H1 (cell line): ENCODE measurements around the gene SGMS1. TPM values are rescaled to one million over a fixed set of nuclear protein-coding genes. Genes with fewer than 3 reads are reported as not detected.

Experiments used
- CTCF ChIA-PET: fragments of 300-600 bp; sonication (Branson Sonifier 250); formaldehyde crosslinking; loops from one replicate; lab custom pipeline; 2021; ENCODE audit not compliant: partially characterized antibody; lab: Charles Lee
- POLR2A ChIA-PET: fragments of 300-600 bp; sonication (Branson Sonifier 250); formaldehyde crosslinking; loops from one replicate; lab custom pipeline; 2021; ENCODE audit warnings: inconsistent platforms; ENCODE audit not compliant: partially characterized antibody; lab: Charles Lee
- DNase-seq, 2 experiments: peaks; one replicate each; pipeline versions ENCODE4 v3.0.0 to v3.0.0-alpha.2; 2010 to 2022; ENCODE audit warnings: low spot score in 2 of 2, low read depth in 1 of 2, mixed read lengths in 1 of 2
- FAIRE-seq: peaks from 2 replicates; lab custom pipeline; 2011; peaks lifted over from hg19 to GRCh38; lab: Jason Lieb, UNC
- H2AFZ ChIP-seq: 2 replicates; pipeline ENCODE4 v1.8.1; 2012; ENCODE audit warnings: low read length, inconsistent platforms
- H2AK5ac ChIP-seq: 2 replicates; pipeline ENCODE4 v1.6.1; 2013; ENCODE audit warnings: low read depth, low read length
- H2BK120ac ChIP-seq: replicated peaks from 2 replicates; pipeline ENCODE3; 2013; ENCODE audit warnings: low read depth, low read length, inconsistent platforms
- H2BK12ac ChIP-seq: 2 replicates; pipeline ENCODE4 v1.6.1; 2013; ENCODE audit warnings: low read depth, low read length
- H2BK15ac ChIP-seq: 2 replicates; pipeline ENCODE4 v1.6.1; 2013; ENCODE audit warnings: low read length
- H2BK20ac ChIP-seq: 2 replicates; pipeline ENCODE4 v1.6.1; 2013; ENCODE audit warnings: low read length
- H2BK5ac ChIP-seq: 2 replicates; pipeline ENCODE4 v1.6.1; 2013; ENCODE audit warnings: low read depth, low read length
- H3K14ac ChIP-seq: 2 replicates; pipeline ENCODE4 v1.6.1; 2013; ENCODE audit warnings: inconsistent platforms; ENCODE audit not compliant: insufficient read length
- H3K18ac ChIP-seq: 2 replicates; pipeline ENCODE4 v1.6.1; 2013; ENCODE audit warnings: low read length; ENCODE audit errors: extremely low read depth
- H3K23ac ChIP-seq: 2 replicates; pipeline ENCODE4 v1.6.1; 2013; ENCODE audit warnings: inconsistent platforms; ENCODE audit not compliant: insufficient read length
- H3K23me2 ChIP-seq: 2 replicates; pipeline ENCODE4 v1.6.1; 2013; ENCODE audit warnings: low read depth, low read length
- H3K27ac ChIP-seq: 2 replicates; pipeline ENCODE4 v1.6.1; 2011; ENCODE audit warnings: low read depth, low read length, inconsistent platforms
- H3K27me3 ChIP-seq, 4 experiments: replicated peaks in 1 of 4; 1 replicate in 1 of 4; 2 replicates in 3 of 4; pipeline versions ENCODE4 v1.6.1 to v1.8.1; 2011 to 2013; ENCODE audit warnings: low read length in 3 of 4, mild to moderate bottlenecking in 3 of 4, inconsistent platforms in 2 of 4, mixed read lengths in 2 of 4, moderate library complexity in 1 of 4; ENCODE audit not compliant: control insufficient read depth in 3 of 4, insufficient read depth in 3 of 4; ENCODE audit errors: extremely low read depth in 1 of 4
- H3K36me3 ChIP-seq, 4 experiments: 2 replicates each; pipeline versions ENCODE4 v1.6.1 to v1.8.1; 2011 to 2013; ENCODE audit warnings: mild to moderate bottlenecking in 4 of 4, low read length in 3 of 4, moderate library complexity in 2 of 4, control low read depth in 1 of 4, inconsistent platforms in 1 of 4; ENCODE audit not compliant: insufficient read depth in 4 of 4, control insufficient read depth in 2 of 4
- H3K4ac ChIP-seq: replicated peaks from 2 replicates; pipeline ENCODE3; 2013; ENCODE audit warnings: low read length, low read depth, mixed read lengths, inconsistent platforms; ENCODE audit not compliant: insufficient read length
- H3K4me1 ChIP-seq, 4 experiments: replicated peaks in 1 of 4; 1 replicate in 1 of 4; 2 replicates in 3 of 4; pipeline versions ENCODE4 v1.6.1 to v1.8.1; 2011 to 2013; ENCODE audit warnings: low read length in 3 of 4, inconsistent platforms in 2 of 4, mixed read lengths in 1 of 4; ENCODE audit not compliant: insufficient read depth in 4 of 4, control insufficient read depth in 3 of 4
- H3K4me2 ChIP-seq, 2 experiments: 2 replicates each; pipeline versions ENCODE4 v1.6.1 to v1.8.1; 2011 to 2013; ENCODE audit warnings: low read depth in 2 of 2, low read length in 2 of 2, control low read depth in 1 of 2, inconsistent platforms in 1 of 2, mild to moderate bottlenecking in 1 of 2; ENCODE audit not compliant: insufficient read depth in 1 of 2
- H3K4me3 ChIP-seq, 4 experiments: fragments of 200-600, 300-600 bp in 1 of 4; sonication (generic), shearing (Covaris generic), sonication (Bioruptor Twin) in 1 of 4; 2 replicates each; pipeline versions ENCODE4 v1.5.1 to v1.8.1; 2011 to 2016; ENCODE audit warnings: low read length in 4 of 4, low read depth in 3 of 4, control low read depth in 2 of 4, inconsistent platforms in 2 of 4, mild to moderate bottlenecking in 2 of 4, mixed read lengths in 1 of 4, moderate library complexity in 1 of 4; ENCODE audit not compliant: insufficient read depth in 2 of 4; ENCODE audit errors: extremely low read depth in 1 of 4
- H3K56ac ChIP-seq: replicated peaks from 2 replicates; pipeline ENCODE3; 2013; ENCODE audit warnings: low read depth, mild to moderate bottlenecking, mixed read lengths, low read length, inconsistent platforms; ENCODE audit not compliant: insufficient read length
- H3K79me1 ChIP-seq: 2 replicates; pipeline ENCODE4 v1.6.1; 2013; ENCODE audit warnings: low read depth, low read length, control low read depth
- H3K79me2 ChIP-seq, 2 experiments: 2 replicates each; pipeline versions ENCODE4 v1.6.1 to v1.8.1; 2012 to 2013; ENCODE audit warnings: low read length in 2 of 2, mild to moderate bottlenecking in 2 of 2, inconsistent platforms in 1 of 2; ENCODE audit not compliant: insufficient read depth in 2 of 2, control insufficient read depth in 1 of 2
- H3K9ac ChIP-seq, 4 experiments: replicated peaks in 1 of 4; 1 replicate in 1 of 4; 2 replicates in 3 of 4; pipeline versions ENCODE4 v1.6.1 to v1.8.1; 2011 to 2013; ENCODE audit warnings: low read depth in 3 of 4, low read length in 3 of 4, control low read depth in 2 of 4, mild to moderate bottlenecking in 2 of 4, moderate library complexity in 2 of 4, inconsistent platforms in 1 of 4; ENCODE audit errors: extremely low read depth in 1 of 4
- H3K9me3 ChIP-seq, 2 experiments: 2 replicates each; pipeline versions ENCODE4 v1.6.1 to v1.8.1; 2012 to 2013; ENCODE audit warnings: mild to moderate bottlenecking in 2 of 2, moderate library complexity in 2 of 2, control low read depth in 1 of 2, inconsistent platforms in 1 of 2, low read depth in 1 of 2, low read length in 1 of 2, mixed read lengths in 1 of 2; ENCODE audit not compliant: insufficient read depth in 2 of 2
- H4K20me1 ChIP-seq, 2 experiments: replicated peaks in 1 of 2; 2 replicates each; pipeline versions ENCODE3 to v1.8.1; 2011 to 2013; ENCODE audit warnings: inconsistent platforms in 2 of 2, low read length in 2 of 2, mild to moderate bottlenecking in 1 of 2; ENCODE audit not compliant: insufficient read depth in 2 of 2, control insufficient read depth in 1 of 2
- H4K5ac ChIP-seq: 2 replicates; pipeline ENCODE4 v1.6.1; 2013; ENCODE audit warnings: low read length, low read depth, mixed read lengths, inconsistent platforms; ENCODE audit not compliant: insufficient read length
- H4K8ac ChIP-seq: 2 replicates; pipeline ENCODE4 v1.8.0; 2013; ENCODE audit warnings: mild to moderate bottlenecking, moderate library complexity, low read length, inconsistent platforms; ENCODE audit not compliant: insufficient read depth; ENCODE audit errors: extremely low read depth
- H4K91ac ChIP-seq: replicated peaks from 2 replicates; pipeline ENCODE3; 2013; ENCODE audit warnings: low read length, mixed read lengths, inconsistent platforms; ENCODE audit not compliant: insufficient read length
- ATF3 ChIP-seq: IDR thresholded peaks from 2 replicates; pipeline ENCODE4 v1.6.1; 2011; ENCODE audit warnings: low read depth, mild to moderate bottlenecking, low read length; ENCODE audit not compliant: insufficient read depth
- BACH1 ChIP-seq: IDR thresholded peaks from 2 replicates; pipeline ENCODE4 v1.6.1; 2012; ENCODE audit warnings: low read length, improper control_type of control experiment
- CHD1 ChIP-seq: IDR thresholded peaks from 2 replicates; pipeline ENCODE4 v1.6.1; 2012; ENCODE audit warnings: low read depth, low read length, improper control_type of control experiment
- MAX ChIP-seq: IDR thresholded peaks from 2 replicates; pipeline ENCODE4 v1.6.1; 2012; ENCODE audit warnings: inconsistent platforms
- RXRA ChIP-seq: IDR thresholded peaks from 2 replicates; pipeline ENCODE4 v1.6.1; 2011; ENCODE audit warnings: low read depth, mild to moderate bottlenecking, low read length, moderate library complexity; ENCODE audit not compliant: insufficient read depth
- SAP30 ChIP-seq: fragments of 300-600 bp; sonication (generic); IDR thresholded peaks from 2 replicates; pipeline ENCODE4 v1.7.1; 2012; ENCODE audit warnings: low read length, moderate library complexity, mild to moderate bottlenecking, inconsistent platforms; ENCODE audit not compliant: insufficient read depth, insufficient replicate concordance
- TBP ChIP-seq: IDR thresholded peaks from 2 replicates; pipeline ENCODE4 v1.6.1; 2011; ENCODE audit warnings: low read depth, low read length, improper control_type of control experiment
- YY1 ChIP-seq: IDR thresholded peaks from 2 replicates; pipeline ENCODE4 v1.6.1; 2011; ENCODE audit warnings: low read depth, mild to moderate bottlenecking, low read length
- WGBS, 2 experiments: shearing (Covaris generic) in 1 of 2; methylation state at CpG; one replicate each; pipeline versions ENCODE4 v1.1.6 to v1.1.7; 2013 to 2015; ENCODE audit warnings: low lambda C conversion rate in 2 of 2, mixed read lengths in 2 of 2, inconsistent platforms in 1 of 2, low coverage in 1 of 2, missing lambda C conversion rate in 1 of 2; ENCODE audit not compliant: insufficient replicate concordance in 2 of 2, insufficient coverage in 1 of 2, insufficient read length in 1 of 2; ENCODE audit errors: extremely low coverage in 1 of 2, missing lambda C conversion rate in 1 of 2; 5-methylcytosine and 5-hydroxymethylcytosine counted together
- polyA plus RNA-seq, 7 experiments: library from polyadenylated mRNA; depleted of rRNA in 3 of 7; stranded (reverse) in 5 of 7; unstranded in 2 of 7; fragments of >200 nt in 5 of 7; fragments of 200-250 nt in 2 of 7; gene quantifications; 1 replicate in 5 of 7; 2 replicates in 1 of 7; 4 replicates in 1 of 7; pipeline versions ENCODE4 v1.2.1 to v1.2.3, GENCODE V29; 2011 to 2013; ENCODE audit warnings: missing spikeins in 2 of 7, mixed read lengths in 2 of 7
- total RNA-seq: library from RNA; stranded (reverse); fragmentation: NEBNext Ultra II Directional; extraction: Animal tissue kit (Norgen Biotek cat#: 25700); gene quantifications from 2 replicates; pipeline ENCODE4 v1.2.1, GENCODE V29; 2021

SGMS1 gene
- total and polyA plus RNA-seq, 2 of the 8 experiments (the other 6 are each of a cell fraction or from before 2014, with no cell fraction given): 6.0 to 15.6 TPM

- CTCF ChIA-PET: interaction anchor here (1.5 to 1.7 kb wide), 2 partner anchors 140 to 282 kb away, joined by 3 to 4 read pairs; no protein-coding TSS in a partner anchor
Measured at GRCh38 chr10:50508315-50509051, 115.3 kb downstream of the SGMS1 start.

More at GRCh38 chr10:50508315-50509051, 115.3 kb downstream of the SGMS1 start:
- Histone ChIP-seq H2BK120ac (no peak overlapping the region), H3K4me2 (no peak overlapping the region), H3K79me2 (peaks cover 0 to 15% of the 10 kb centered on the region in 2 experiments; a peak in 2 of 4 replicates), H3K4me1 (peaks cover 5 to 21% (median 10%) of the 10 kb centered on the region in 4 experiments; a peak in 6 of 7 replicates), H3K79me1 (peaks cover 3% of the 10 kb centered on the region; the same call in 1 of the 2 replicates), H2BK12ac (no peak overlapping the region), H2BK20ac (no peak overlapping the region), H4K20me1 (no peaks in the 10 kb centered on the region), H2BK5ac (no peak overlapping the region), H3K9ac (no peak overlapping the region), H3K27ac (no peak overlapping the region), H3K4me3 (no peak overlapping the region), H3K9me3 (no peaks in the 10 kb centered on the region), H3K4ac (no peak overlapping the region), H2AFZ (no peak overlapping the region), H3K23ac (no peak overlapping the region), H2BK15ac (no peak overlapping the region), H4K91ac (no peak overlapping the region), H4K8ac (no peak overlapping the region), H3K18ac (no peak overlapping the region), H3K27me3 (no peaks in the 10 kb centered on the region), H3K23me2 (no peaks in the 10 kb centered on the region), H4K5ac (no peak overlapping the region), H3K56ac (no peak overlapping the region), H3K14ac (no peak overlapping the region), H2AK5ac (no peak overlapping the region), H3K36me3 (no peaks in the 10 kb centered on the region)
- no peak for TF ChIP-seq TBP
- no peak for TF ChIP-seq YY1
- no peak for TF ChIP-seq RXRA
- no peak for TF ChIP-seq ATF3
- TF ChIP-seq SAP30: no peak
- TF ChIP-seq MAX: no peak
- TF ChIP-seq CHD1: no peak
- no peak for TF ChIP-seq BACH1
- 97% methylated on average over 5 of the region's 5 CpGs; no CpG with 5 or more reads in 1 of the 2 experiments for WGBS, 2 experiments
- FAIRE-seq (no peak), DNase-seq (no peak)
- POLR2A ChIA-PET: interaction anchor here (1.0 kb wide), 1 partner anchor 162 kb away, joined by 3 read pairs; no protein-coding TSS in a partner anchor
